ENCODE measurements around the gene ZCCHC17. TPM values are rescaled to one million over a fixed set of nuclear protein-coding genes. Genes with fewer than 3 reads are reported as not detected.
A peak's percentile ranks its signal among the peaks of the same experiment; 100 is the strongest.

Gene ZCCHC17
- total RNA-seq, 2 experiments from 2014 or later: 30.1 to 33.8 TPM

- peaks cover 17% of the 10 kb centered on the region for H3K36me3 ChIP-seq (ENCODE audit: insufficient read depth, low read length)
- intact Hi-C loops (cut with micrococcal nuclease; ENCODE audit: unreplicated experiment): no loop called here
- ChIA-PET POLR2A (interaction anchor here (0.5 to 0.6 kb wide), 2 partner anchors 9 to 199 kb away, joined by 3 to 4 read pairs; no protein-coding TSS in a partner anchor), CTCF (ENCODE audit: unreplicated experiment) (no interaction called here)
- no peak for DNase-seq (ENCODE audit: low spot score)
- no peak overlapping the region for H3K27ac ChIP-seq (ENCODE audit: low read depth, low read length, poor library complexity, severe bottlenecking)
- no peaks in the 10 kb centered on the region for H3K79me2 ChIP-seq (ENCODE audit: insufficient read depth, low read depth, low read length)
- no peak overlapping the region for H2AFZ ChIP-seq (ENCODE audit: low read length)
- H4K20me1 ChIP-seq (ENCODE audit: insufficient read depth, low read length): no peaks in the 10 kb centered on the region
- H3K4me1 ChIP-seq (ENCODE audit: insufficient read depth, low read length, poor library complexity, severe bottlenecking): no peaks in the 10 kb centered on the region
- BruUV-seq (replicated peaks): no TSS peak
- H3K9me3 ChIP-seq (ENCODE audit: low read length): no peaks in the 10 kb centered on the region
- no peak overlapping the region for H3K4me3 ChIP-seq (ENCODE audit: low read depth, low read length, poor library complexity, severe bottlenecking)
- TF ChIP-seq CTCF (conservative IDR thresholded peaks at IDR 0.05; ENCODE audit: low read length) (no peak), EZH2phosphoT487 (IDR thresholded peaks at IDR 0.05; ENCODE audit: borderline replicate concordance, low read depth, low read length) (no peak)
- H3K4me2 ChIP-seq (ENCODE audit: low read length): no peak overlapping the region
- H3K9me2 ChIP-seq (ENCODE audit: insufficient read depth, low read length): no peaks in the 10 kb centered on the region
Observed at GRCh38 chr1:31327381-31327780, 30.5 kb downstream of the ZCCHC17 start.

DNA sequence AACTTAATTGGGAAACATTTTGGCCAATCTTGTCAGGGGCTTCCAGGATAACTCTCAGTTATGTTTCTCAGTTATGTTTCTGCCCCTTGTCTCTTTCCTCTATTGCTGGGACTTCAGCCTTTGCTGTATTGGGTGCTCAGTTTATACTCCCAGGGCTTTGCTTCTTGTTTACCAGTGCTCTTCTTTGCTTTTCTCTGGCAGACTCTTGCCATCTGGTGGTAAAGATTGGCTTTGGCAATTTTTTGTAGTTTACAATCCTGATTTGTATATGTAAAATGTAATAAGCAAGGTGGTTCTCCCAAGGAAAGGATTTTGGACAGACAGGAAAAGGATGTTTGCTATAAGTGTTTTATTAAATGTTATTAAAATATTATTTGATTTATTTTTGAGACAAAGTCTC lies 38.2 kb downstream of the ZCCHC17 start:
- CTCF ChIA-PET (ENCODE audit: unreplicated experiment): no interaction called here
- H3K9me2 ChIP-seq (ENCODE audit: insufficient read depth, low read length): no peaks in the 10 kb centered on the region
- H3K79me2 ChIP-seq (ENCODE audit: insufficient read depth, low read depth, low read length): no peaks in the 10 kb centered on the region
- no peaks in the 10 kb centered on the region for H4K20me1 ChIP-seq (ENCODE audit: insufficient read depth, low read length)
- no peak overlapping the region for H3K4me3 ChIP-seq (ENCODE audit: low read depth, low read length, poor library complexity, severe bottlenecking)
- H2AFZ ChIP-seq (ENCODE audit: low read length): no peak overlapping the region
- TF ChIP-seq CTCF (conservative IDR thresholded peaks at IDR 0.05; ENCODE audit: low read length) (peak; percentile 79), EZH2phosphoT487 (IDR thresholded peaks at IDR 0.05; ENCODE audit: borderline replicate concordance, low read depth, low read length) (no peak)
- peaks cover 7% of the 10 kb centered on the region for H3K4me1 ChIP-seq (ENCODE audit: insufficient read depth, low read length, poor library complexity, severe bottlenecking)
- H3K4me2 ChIP-seq (ENCODE audit: low read length): no peak overlapping the region
- BruUV-seq (replicated peaks): no TSS peak
- H3K27ac ChIP-seq (ENCODE audit: low read depth, low read length, poor library complexity, severe bottlenecking): no peak overlapping the region
- POLR2A ChIA-PET: no interaction called here
- peak; percentile 54 for DNase-seq (ENCODE audit: low spot score)
- H3K9me3 ChIP-seq (ENCODE audit: low read length): no peaks in the 10 kb centered on the region
- intact Hi-C loops (cut with micrococcal nuclease; ENCODE audit: unreplicated experiment): loop anchor here (1.0 kb wide), 1 partner anchor 151 kb away; no protein-coding TSS in a partner anchor
- H3K36me3 ChIP-seq (ENCODE audit: insufficient read depth, low read length): peaks cover 16% of the 10 kb centered on the region; the same call in 1 of the 2 replicates

GRCh38 chr1:31336687-31337467 lies 40.0 kb downstream of the ZCCHC17 start:
- H3K36me3 ChIP-seq (ENCODE audit: insufficient read depth, low read length): peaks cover 16% of the 10 kb centered on the region; the same call in 1 of the 2 replicates
- no peaks in the 10 kb centered on the region for H3K9me3 ChIP-seq (ENCODE audit: low read length)
- TF ChIP-seq CTCF (conservative IDR thresholded peaks at IDR 0.05; ENCODE audit: low read length) (no peak), EZH2phosphoT487 (IDR thresholded peaks at IDR 0.05; ENCODE audit: borderline replicate concordance, low read depth, low read length) (no peak)
- H3K4me3 ChIP-seq (ENCODE audit: low read depth, low read length, poor library complexity, severe bottlenecking): no peak overlapping the region
- H3K79me2 ChIP-seq (ENCODE audit: insufficient read depth, low read depth, low read length): no peaks in the 10 kb centered on the region
- intact Hi-C loops (cut with micrococcal nuclease; ENCODE audit: unreplicated experiment): no loop called here
- H3K4me2 ChIP-seq (ENCODE audit: low read length): no peak overlapping the region
- POLR2A ChIA-PET: interaction anchor here (0.5 to 1.2 kb wide), 4 partner anchors 10 to 283 kb away, joined by 3 to 6 read pairs (median 4); no protein-coding TSS in a partner anchor
- no peak overlapping the region for H2AFZ ChIP-seq (ENCODE audit: low read length)
- no peak for DNase-seq (ENCODE audit: low spot score)
- CTCF ChIA-PET (ENCODE audit: unreplicated experiment): no interaction called here
- no peaks in the 10 kb centered on the region for H4K20me1 ChIP-seq (ENCODE audit: insufficient read depth, low read length)
- no peaks in the 10 kb centered on the region for H3K9me2 ChIP-seq (ENCODE audit: insufficient read depth, low read length)
- H3K4me1 ChIP-seq (ENCODE audit: insufficient read depth, low read length, poor library complexity, severe bottlenecking): peaks cover 7% of the 10 kb centered on the region
- BruUV-seq (replicated peaks): no TSS peak
- no peak overlapping the region for H3K27ac ChIP-seq (ENCODE audit: low read depth, low read length, poor library complexity, severe bottlenecking)

Measured in OCI-LY7 (cell line).